Muscle layer of colon (tissue), 2 donors: ENCODE results near the gene PIP4K2C.

Source experiments
- H3K27ac ChIP-seq: one replicate; pipeline ENCODE4 v1.7.0; 2013; ENCODE audit warnings: low read depth, mild to moderate bottlenecking, low read length, moderate library complexity
- H3K27me3 ChIP-seq, 2 donors: one replicate each; pipeline ENCODE4 v1.7.0; 2013; ENCODE audit warnings: low read length in 2 of 2, mild to moderate bottlenecking in 2 of 2; ENCODE audit not compliant: insufficient read depth in 2 of 2, control insufficient read depth in 1 of 2
- H3K36me3 ChIP-seq: one replicate; pipeline ENCODE4 v1.7.0; 2013; ENCODE audit warnings: mild to moderate bottlenecking, low read length; ENCODE audit not compliant: insufficient read depth
- H3K4me1 ChIP-seq: one replicate; pipeline ENCODE4 v1.7.0; 2013; ENCODE audit warnings: mild to moderate bottlenecking, low read length; ENCODE audit not compliant: insufficient read depth
- H3K4me3 ChIP-seq, 2 donors: one replicate each; pipeline ENCODE4 v1.7.0; 2013; ENCODE audit warnings: low read length in 2 of 2, low read depth in 1 of 2, mild to moderate bottlenecking in 1 of 2, moderate library complexity in 1 of 2
- H3K9ac ChIP-seq: one replicate; pipeline ENCODE4 v1.7.0; 2013; ENCODE audit warnings: low read length
- H3K9me3 ChIP-seq: one replicate; pipeline ENCODE4 v1.7.0; 2013; ENCODE audit warnings: mild to moderate bottlenecking, low read length
- donor health status: abdominal sarcoma.
- donor health status: Adenocarcinoma of cecum.

PIP4K2C gene

DNA sequence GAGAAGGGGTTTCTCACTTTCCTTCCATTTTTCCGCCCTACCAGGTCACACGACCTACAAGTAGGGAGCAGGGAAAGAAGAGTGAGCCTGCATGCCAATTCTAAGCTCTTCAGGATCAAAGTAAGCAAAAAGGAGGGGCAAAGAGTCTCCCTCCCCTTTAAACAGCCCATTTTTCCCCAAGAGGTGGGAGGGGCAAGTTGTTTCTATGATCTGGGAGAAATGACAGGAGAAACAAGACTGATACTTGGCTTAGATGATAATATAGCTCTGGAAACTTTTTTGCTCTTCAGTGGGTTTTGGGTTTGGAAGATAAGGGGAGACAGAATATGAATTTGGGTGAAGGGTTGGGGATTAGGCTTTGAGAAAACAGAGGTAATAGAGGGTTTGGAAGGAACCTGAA, 15.4 kb downstream of the PIP4K2C start:
- peaks cover 33% of the 10 kb centered on the region for H3K36me3 ChIP-seq
- H3K4me1 ChIP-seq = peaks cover 28% of the 10 kb centered on the region
- H3K27me3 ChIP-seq = no peaks in the 10 kb centered on the region
- no peak overlapping the region for H3K4me3 ChIP-seq
- no peaks in the 10 kb centered on the region for H3K9me3 ChIP-seq
- H3K9ac ChIP-seq = no peak overlapping the region
- H3K27ac ChIP-seq = peak overlapping the region; percentile 98

DNA sequence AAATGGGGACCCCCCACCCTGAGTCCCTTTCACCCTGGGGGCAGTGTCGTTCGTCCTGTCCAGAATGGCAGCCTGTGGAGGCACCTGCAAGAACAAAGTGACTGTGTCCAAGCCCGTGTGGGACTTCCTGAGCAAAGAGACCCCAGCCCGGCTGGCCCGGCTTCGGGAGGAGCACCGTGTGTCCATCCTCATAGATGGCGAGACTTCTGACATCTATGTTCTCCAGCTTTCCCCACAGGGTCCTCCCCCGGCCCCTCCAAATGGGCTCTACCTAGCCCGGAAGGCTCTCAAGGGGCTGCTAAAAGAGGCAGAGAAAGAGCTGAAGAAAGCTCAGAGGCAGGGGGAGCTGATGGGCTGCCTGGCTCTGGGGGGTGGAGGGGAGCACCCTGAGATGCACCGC, 15.8 kb downstream of the PIP4K2C start:
- Histone ChIP-seq H3K9ac (no peak overlapping the region), H3K27me3 (no peaks in the 10 kb centered on the region), H3K4me3 (no peak overlapping the region), H3K36me3 (peaks cover 29% of the 10 kb centered on the region), H3K9me3 (no peaks in the 10 kb centered on the region), H3K4me1 (peaks cover 28% of the 10 kb centered on the region), H3K27ac (no peak overlapping the region)

DNA sequence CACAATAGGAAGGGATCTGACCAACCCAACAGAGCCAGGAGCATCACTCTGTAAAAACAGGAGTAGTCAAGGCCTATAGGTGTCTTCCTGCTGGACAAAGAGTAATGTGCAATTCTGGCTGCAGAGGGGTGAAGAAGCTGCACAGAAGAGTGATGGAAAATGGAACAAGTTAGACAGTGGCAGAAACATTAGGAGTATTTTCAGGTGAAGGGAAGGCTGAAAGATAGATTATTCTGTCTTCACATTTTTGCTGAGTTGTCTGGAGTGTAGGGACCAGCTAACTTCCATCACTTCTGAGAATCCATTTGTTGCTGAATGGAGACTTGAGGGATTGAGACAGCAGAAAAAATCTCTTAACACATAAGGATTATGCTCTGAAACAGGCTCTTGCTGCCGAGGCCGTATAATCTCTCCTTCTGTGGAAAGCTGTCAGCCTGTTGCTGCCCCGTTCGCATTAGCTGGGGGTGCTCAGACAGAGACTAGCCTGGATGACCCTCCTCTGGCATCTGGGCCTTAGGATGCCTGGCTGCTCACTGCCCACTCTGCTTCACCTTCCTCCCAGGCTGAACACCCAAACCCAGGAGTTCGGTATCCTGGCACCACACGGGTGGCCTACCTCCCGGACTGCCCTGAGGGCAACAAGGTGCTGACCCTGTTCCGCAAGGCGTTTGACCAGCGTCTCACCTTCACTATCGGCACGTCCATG, 17.1 kb downstream of the PIP4K2C start:
- H3K9ac ChIP-seq = no peak overlapping the region
- peaks cover 28% of the 10 kb centered on the region for H3K36me3 ChIP-seq
- H3K9me3 ChIP-seq = no peaks in the 10 kb centered on the region
- H3K4me3 ChIP-seq = no peak overlapping the region
- H3K27ac ChIP-seq = peak overlapping the region; percentile 51
- H3K4me1 ChIP-seq = peaks cover 35% of the 10 kb centered on the region
- no peaks in the 10 kb centered on the region for H3K27me3 ChIP-seq

DNA sequence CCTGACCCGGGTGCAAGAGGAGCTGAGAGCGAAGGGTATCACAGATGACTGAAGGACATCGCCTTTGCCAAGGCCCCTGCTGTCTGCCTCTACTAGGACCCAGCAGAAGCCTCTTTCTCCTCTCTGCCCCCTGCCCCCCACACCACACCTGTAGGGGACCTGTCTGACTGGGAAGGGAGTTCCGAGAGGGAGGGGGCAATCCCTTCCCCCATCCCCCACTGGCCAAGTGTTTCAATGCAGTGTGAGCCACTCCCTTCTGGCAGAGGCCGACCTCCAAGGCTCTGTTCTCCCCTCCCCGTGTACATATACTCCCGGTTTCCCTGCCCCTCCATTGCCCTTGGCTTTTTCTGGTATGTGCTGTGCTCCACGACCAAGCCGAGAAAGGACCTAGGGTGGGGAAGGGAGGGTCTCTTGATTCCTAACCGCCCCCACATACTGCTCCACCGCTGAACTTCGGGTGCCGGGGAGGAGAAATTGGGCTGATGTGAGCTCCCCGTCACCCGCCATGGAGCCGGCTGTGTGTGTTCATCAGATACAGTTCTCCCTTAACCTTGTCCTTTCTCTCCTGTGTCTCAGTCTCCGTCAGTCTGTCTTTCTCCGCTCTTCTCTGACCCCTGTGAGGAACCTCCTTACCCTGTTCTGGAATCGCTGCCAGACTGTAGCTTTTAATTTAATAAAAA, 18.2 kb downstream of the PIP4K2C start:
- Histone ChIP-seq H3K36me3 (peaks cover 33% of the 10 kb centered on the region), H3K4me3 (peak overlapping the region; percentile 11 to 66), H3K9ac (peak overlapping the region; percentile 27), H3K27ac (peak overlapping the region; percentile 98), H3K9me3 (no peaks in the 10 kb centered on the region), H3K4me1 (peaks cover 41% of the 10 kb centered on the region), H3K27me3 (no peaks in the 10 kb centered on the region)

DNA sequence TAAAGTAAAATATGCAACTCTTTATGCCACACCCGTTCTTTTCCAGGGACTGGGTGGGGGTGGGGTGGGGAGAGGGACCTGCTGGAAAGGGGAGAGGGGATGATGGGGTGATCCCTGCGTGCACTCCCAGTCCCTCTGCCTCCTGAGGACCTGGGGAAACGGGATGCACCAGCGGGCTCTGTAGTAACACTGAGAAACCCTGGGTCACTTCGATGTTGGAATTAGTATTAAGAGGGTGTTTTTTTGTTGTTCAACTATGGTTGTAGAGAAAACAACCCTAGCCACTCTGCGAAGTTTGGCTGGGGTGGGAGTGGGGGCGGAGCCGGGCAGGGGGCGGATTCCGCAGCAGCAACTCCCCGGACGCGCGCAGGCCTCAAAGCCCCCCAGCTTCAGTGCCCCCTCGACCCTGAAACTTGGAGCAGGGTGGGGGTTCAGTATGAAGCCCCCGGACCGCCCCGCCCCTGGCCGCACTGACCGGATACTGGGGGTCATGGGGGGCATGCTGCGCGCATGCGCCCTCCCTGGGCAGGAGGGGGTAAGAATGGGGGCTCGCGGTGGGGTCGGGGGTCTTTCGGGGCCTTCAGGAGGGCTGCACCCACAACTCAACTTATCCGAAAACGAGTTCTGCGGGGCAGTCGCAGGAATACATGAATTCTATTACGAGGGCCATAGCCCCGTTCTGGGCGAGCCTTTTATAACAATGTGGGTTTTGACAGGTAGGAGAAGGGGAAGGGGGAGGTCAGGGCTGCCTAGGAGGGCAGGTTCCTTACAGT, 19.0 kb downstream of the PIP4K2C start:
- Histone ChIP-seq H3K27ac (peak overlapping the region; percentile 98), H3K36me3 (peaks cover 41% of the 10 kb centered on the region), H3K9ac (peak overlapping the region; percentile 82), H3K4me1 (peaks cover 48% of the 10 kb centered on the region), H3K4me3 (peak overlapping the region; percentile 59 to 66), H3K27me3 (no peaks in the 10 kb centered on the region), H3K9me3 (no peaks in the 10 kb centered on the region)

DNA sequence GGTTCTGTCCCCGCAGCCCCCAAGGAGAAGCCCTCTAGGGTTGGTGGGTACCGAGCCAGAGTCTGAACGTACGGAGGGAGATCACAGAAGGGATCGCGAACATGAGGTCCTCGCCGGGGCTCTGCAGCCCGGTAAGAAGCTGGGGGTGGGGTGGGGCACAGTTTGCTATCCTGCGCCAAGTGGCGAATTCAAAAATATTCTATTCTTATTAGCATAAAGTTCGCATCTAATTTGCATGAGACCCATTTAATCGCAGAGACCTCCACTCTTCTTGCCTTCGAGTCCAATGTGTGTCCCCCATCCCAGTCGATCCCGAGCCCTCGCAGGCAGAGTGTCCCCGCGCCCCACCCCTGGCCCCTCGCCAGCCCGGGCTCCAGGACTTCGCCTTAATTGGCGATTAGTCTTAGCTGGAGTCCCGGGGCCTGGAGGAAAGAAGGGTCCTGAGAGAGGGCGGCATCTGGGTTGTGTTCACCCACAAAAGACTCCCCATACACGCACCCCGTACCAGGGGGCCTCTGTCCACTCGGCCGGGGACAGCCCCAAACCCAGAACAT, 19.6 kb downstream of the PIP4K2C start:
- no peaks in the 10 kb centered on the region for H3K27me3 ChIP-seq
- peak overlapping the region; percentile 98 for H3K27ac ChIP-seq
- peak overlapping the region; percentile 66 to 92 for H3K4me3 ChIP-seq
- peaks cover 47% of the 10 kb centered on the region for H3K36me3 ChIP-seq
- H3K9ac ChIP-seq = peak overlapping the region; percentile 82
- H3K4me1 ChIP-seq = peaks cover 48% of the 10 kb centered on the region
- H3K9me3 ChIP-seq = no peaks in the 10 kb centered on the region

DNA sequence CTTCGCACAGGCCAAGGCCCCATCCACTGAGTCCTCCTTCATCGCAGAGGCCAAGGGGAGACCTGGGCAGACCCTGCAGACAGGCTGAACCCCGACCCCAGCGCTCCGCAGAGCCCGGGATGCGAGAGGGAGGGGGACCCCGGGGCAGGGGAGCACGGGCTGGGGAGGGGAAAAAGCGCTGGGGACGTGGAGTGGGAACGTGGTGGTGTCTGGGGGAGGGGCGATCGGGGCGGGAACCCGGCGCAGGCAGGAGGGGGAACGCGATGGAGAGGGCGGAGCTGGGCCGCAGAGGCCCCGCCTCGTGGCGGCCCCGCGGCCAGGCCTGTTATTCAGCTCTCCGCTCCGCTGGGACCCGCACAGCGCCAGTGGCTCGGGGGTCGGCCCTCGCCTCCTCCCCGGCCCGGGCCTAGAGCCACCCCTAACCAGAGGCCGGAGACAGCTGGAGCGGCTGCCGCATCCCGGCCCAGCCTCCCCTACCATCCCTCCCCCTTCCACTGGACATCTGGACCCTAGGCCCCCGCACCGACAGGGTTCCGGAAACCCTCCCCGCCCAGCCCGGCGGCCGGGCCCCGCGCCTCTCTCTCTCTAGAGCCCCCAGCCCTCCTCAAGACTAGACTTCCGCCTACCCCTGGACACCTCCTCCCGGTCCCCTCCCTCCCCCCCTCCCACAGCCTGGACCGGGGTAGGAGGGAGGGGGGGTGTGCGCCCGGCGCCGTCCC, 20.3 kb downstream of the PIP4K2C start, which contains the start of gene ARHGEF25:
Gene ARHGEF25 (plus strand): TSS at position 328 of the 719 bp plus-strand sequence. CDS start 460 bp downstream, outside the sequence.
- Histone ChIP-seq H3K36me3 (peaks cover 54% of the 10 kb centered on the region), H3K4me3 (peak within 1 kb of the TSS; percentile 66 to 92), H3K9ac (peak within 1 kb of the TSS; percentile 82), H3K9me3 (no peaks in the 10 kb centered on the region), H3K4me1 (peaks cover 45% of the 10 kb centered on the region), H3K27ac (peak within 1 kb of the TSS; percentile 98), H3K27me3 (no peaks in the 10 kb centered on the region)

DNA sequence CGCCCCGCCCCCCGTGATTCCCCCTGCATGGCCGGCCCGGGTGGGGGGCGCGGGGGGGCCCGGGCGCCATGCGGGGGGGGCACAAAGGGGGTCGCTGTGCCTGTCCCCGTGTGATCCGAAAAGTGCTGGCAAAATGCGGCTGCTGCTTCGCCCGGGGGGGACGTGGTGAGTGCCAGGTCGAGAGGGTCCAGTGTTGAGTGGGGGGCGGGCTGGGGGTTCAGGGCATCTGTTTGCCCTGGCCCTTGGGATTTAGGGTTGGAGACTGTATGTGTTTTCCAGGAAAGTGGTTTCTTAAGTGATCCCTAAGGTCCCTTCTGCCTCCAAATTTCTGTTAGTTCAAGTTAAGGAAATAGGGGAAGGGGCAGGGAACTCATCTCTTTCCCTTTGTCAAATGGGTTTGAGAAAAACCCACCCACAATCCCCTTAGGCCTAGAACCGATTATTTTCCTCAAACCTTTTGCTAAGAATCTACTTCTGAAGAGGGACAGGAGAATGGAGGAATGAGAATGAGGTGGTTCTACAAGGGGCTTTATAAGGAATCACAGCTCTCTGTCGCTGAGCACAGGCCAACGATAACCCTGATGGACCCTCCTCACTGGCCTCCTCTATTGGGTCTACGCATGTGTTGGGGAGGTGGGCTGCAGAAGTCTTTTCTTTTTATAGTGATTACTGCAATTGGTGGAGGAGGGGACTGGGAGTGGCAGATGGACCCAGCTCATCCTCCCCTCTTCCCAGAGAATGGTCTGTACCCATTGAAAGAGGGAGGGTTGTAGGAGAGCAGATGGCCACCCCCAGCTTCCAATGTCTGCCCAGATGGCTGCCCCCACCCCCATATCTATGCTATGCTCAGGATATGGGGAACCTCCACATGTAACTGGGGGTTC, 21.1 kb downstream of the PIP4K2C start:
- H3K4me1 ChIP-seq = peaks cover 47% of the 10 kb centered on the region
- H3K27ac ChIP-seq = peak overlapping the region; percentile 98
- H3K9ac ChIP-seq = peak overlapping the region; percentile 82
- peak overlapping the region; percentile 66 to 92 for H3K4me3 ChIP-seq
- H3K9me3 ChIP-seq = no peaks in the 10 kb centered on the region
- H3K27me3 ChIP-seq = no peaks in the 10 kb centered on the region
- peaks cover 59% of the 10 kb centered on the region for H3K36me3 ChIP-seq

DNA sequence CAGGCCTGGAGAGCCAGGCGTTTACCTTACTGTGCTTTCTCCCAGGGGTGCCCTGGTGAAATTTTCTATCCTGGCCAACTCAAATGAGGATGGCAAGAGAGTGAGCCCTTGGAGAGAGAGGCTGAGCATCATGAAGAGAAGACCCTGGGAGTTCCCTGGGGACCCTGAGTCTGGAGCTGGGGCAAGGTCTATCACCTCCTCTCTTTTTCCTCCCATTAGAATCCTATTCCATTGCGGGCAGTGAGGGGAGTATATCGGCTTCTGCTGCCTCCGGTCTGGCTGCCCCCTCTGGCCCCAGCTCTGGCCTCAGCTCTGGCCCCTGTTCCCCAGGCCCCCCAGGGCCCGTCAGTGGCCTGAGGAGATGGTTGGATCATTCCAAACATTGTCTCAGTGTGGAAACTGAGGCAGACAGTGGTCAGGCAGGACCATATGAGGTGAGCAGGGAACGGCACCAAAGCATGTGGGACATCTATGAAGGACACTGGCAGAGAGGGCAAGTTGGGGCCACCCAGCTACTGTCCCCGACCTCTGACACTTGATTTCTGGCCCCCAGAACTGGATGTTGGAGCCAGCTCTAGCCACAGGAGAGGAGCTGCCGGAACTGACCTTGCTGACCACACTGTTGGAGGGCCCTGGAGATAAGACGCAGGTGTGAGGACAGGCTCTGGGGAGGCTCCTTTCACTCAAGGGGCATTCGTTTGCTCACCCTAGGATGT, 21.9 kb downstream of the PIP4K2C start:
- no peaks in the 10 kb centered on the region for H3K9me3 ChIP-seq
- no peaks in the 10 kb centered on the region for H3K27me3 ChIP-seq
- H3K27ac ChIP-seq = peak overlapping the region; percentile 98
- peaks cover 57% of the 10 kb centered on the region for H3K36me3 ChIP-seq
- peak overlapping the region; percentile 82 for H3K9ac ChIP-seq
- H3K4me1 ChIP-seq = peaks cover 47% of the 10 kb centered on the region
- peak overlapping the region in 1 of 2 donors; percentile 27 for H3K4me3 ChIP-seq
